HFFc6 (cell line): ENCODE data around the gene MINPP1. TPM values are rescaled to one million over a fixed set of nuclear protein-coding genes. Genes with fewer than 3 reads are reported as not detected.
"Not testable (repeated sequence)": the region's sequence is repeated elsewhere in the genome, so short reads cannot be mapped to it uniquely, and the experiment has no call there.

Experiments used
- DNase-seq: peaks from one replicate; pipeline ENCODE4 v3.0.0-alpha.2; 2018
- H3K27ac Mint-ChIP-seq: 2 replicates; pipeline ENCODE4 v1.8.0; 2020; ENCODE audit warnings: mild to moderate bottlenecking, mixed read lengths
- H3K27me3 Mint-ChIP-seq: 2 replicates; pipeline ENCODE4 v1.8.0; 2021; ENCODE audit warnings: mild to moderate bottlenecking, moderate library complexity, mixed read lengths; ENCODE audit not compliant: insufficient read depth
- H3K36me3 Mint-ChIP-seq: 2 replicates; pipeline ENCODE4 v1.8.0; 2021; ENCODE audit warnings: low read depth, mixed read lengths
- H3K4me1 Mint-ChIP-seq: 2 replicates; pipeline ENCODE4 v1.8.0; 2020; ENCODE audit warnings: low read depth, mixed read lengths
- H3K4me3 Mint-ChIP-seq: 2 replicates; pipeline ENCODE4 v1.8.0; 2020; ENCODE audit warnings: mild to moderate bottlenecking, moderate library complexity, mixed read lengths
- H3K9me3 Mint-ChIP-seq: 2 replicates; pipeline ENCODE4 v1.8.0; 2020; ENCODE audit warnings: mild to moderate bottlenecking, mixed read lengths
- CTCF ChIP-seq: fragments of 200-600 bp; sonication (generic); IDR thresholded peaks from 2 replicates; pipeline ENCODE4 v1.5.0; 2021; ENCODE audit warnings: antibody characterized with exemption, mild to moderate bottlenecking
- total RNA-seq, 6 experiments: library from RNA; stranded (reverse); fragmentation: NEBNext Ultra II Directional; extraction: Animal tissue kit (Norgen Biotek cat#: 25700); gene quantifications; 2 replicates in 1 of 6; 3 replicates in 5 of 6; pipeline ENCODE4 v1.2.3, GENCODE V29; 2021

Gene MINPP1
- total RNA-seq, 6 experiments from 2014 or later = 32.5 to 41.4 (median 37.0) TPM

- H3K27me3 Mint-ChIP-seq = peaks cover 5% of the 10 kb centered on the region
- DNase-seq = peak; percentile 66
- H3K36me3 Mint-ChIP-seq = no peaks in the 10 kb centered on the region
- H3K9me3 Mint-ChIP-seq = no peaks in the 10 kb centered on the region
- H3K27ac Mint-ChIP-seq = peak overlapping the region; percentile 3; the same call in 1 of the 2 replicates
- no peak for TF ChIP-seq CTCF
- H3K4me1 Mint-ChIP-seq = peaks cover 17% of the 10 kb centered on the region
- H3K4me3 Mint-ChIP-seq = peak overlapping the region; percentile 13; the same call in 1 of the 2 replicates
These were observed 85.0 kb downstream of the MINPP1 start for GRCh38 chr10:87589645-87590051.

GRCh38 chr10:87590705-87591588 lies 86.3 kb downstream of the MINPP1 start:
- H3K36me3 Mint-ChIP-seq = no peaks in the 10 kb centered on the region
- no peak for DNase-seq
- H3K27me3 Mint-ChIP-seq = peaks cover 5% of the 10 kb centered on the region
- H3K27ac Mint-ChIP-seq = no peak overlapping the region
- peaks cover 17% of the 10 kb centered on the region for H3K4me1 Mint-ChIP-seq
- TF ChIP-seq CTCF = no peak
- H3K9me3 Mint-ChIP-seq = no peaks in the 10 kb centered on the region
- H3K4me3 Mint-ChIP-seq = no peak overlapping the region

- no peaks in the 10 kb centered on the region for H3K36me3 Mint-ChIP-seq
- H3K27me3 Mint-ChIP-seq = peaks cover 10% of the 10 kb centered on the region
- no peak overlapping the region for H3K4me3 Mint-ChIP-seq
- H3K9me3 Mint-ChIP-seq = no peaks in the 10 kb centered on the region
- H3K27ac Mint-ChIP-seq = no peak overlapping the region
- no peak for DNase-seq
- TF ChIP-seq CTCF = no peak
- peaks cover 17% of the 10 kb centered on the region for H3K4me1 Mint-ChIP-seq
These were observed 86.8 kb downstream of the MINPP1 start for GRCh38 chr10:87591589-87591886.

GRCh38 chr10:87592920-87593319 lies 88.2 kb downstream of the MINPP1 start:
- Mint-ChIP-seq H3K4me1 (peaks cover 17% of the 10 kb centered on the region), H3K27me3 (peaks cover 13% of the 10 kb centered on the region)
- H3K9me3 Mint-ChIP-seq, H3K36me3 Mint-ChIP-seq, H3K4me3 Mint-ChIP-seq, DNase-seq, H3K27ac Mint-ChIP-seq: not testable (repeated sequence)

GRCh38 chr10:87593702-87594101 lies 89.0 kb downstream of the MINPP1 start:
- no peaks in the 10 kb centered on the region for H3K36me3 Mint-ChIP-seq
- peaks cover 17% of the 10 kb centered on the region for H3K4me1 Mint-ChIP-seq
- H3K4me3 Mint-ChIP-seq = no peak overlapping the region
- H3K27me3 Mint-ChIP-seq = peaks cover 13% of the 10 kb centered on the region
- no peaks in the 10 kb centered on the region for H3K9me3 Mint-ChIP-seq
- no peak for DNase-seq
- no peak for TF ChIP-seq CTCF
- H3K27ac Mint-ChIP-seq = no peak overlapping the region

GRCh38 chr10:87594181-87594580 lies 89.5 kb downstream of the MINPP1 start:
- peaks cover 13% of the 10 kb centered on the region for H3K27me3 Mint-ChIP-seq
- H3K4me3 Mint-ChIP-seq = no peak overlapping the region
- no peak for TF ChIP-seq CTCF
- H3K4me1 Mint-ChIP-seq = peaks cover 12% of the 10 kb centered on the region
- no peak overlapping the region for H3K27ac Mint-ChIP-seq
- no peaks in the 10 kb centered on the region for H3K9me3 Mint-ChIP-seq
- no peaks in the 10 kb centered on the region for H3K36me3 Mint-ChIP-seq
- DNase-seq = no peak
